WTC11 (cell line): ENCODE measurements around the gene SYT9. TPM values are rescaled to one million over a fixed set of nuclear protein-coding genes. Genes with fewer than 3 reads are reported as not detected.

Experiments
- ATAC-seq: fragments of 200-7000 bp; cut with Tn5 transposase; 2 replicates; pipeline ENCODE4 v1.10.0; 2021; ENCODE audit warnings: mild to moderate bottlenecking, moderate library complexity
- CTCF ChIA-PET: fragments of 300-600 bp; sonication (Branson Sonifier 250); formaldehyde crosslinking; loops from one replicate; lab custom pipeline; 2021; ENCODE audit warnings: antibody characterized with exemption; lab: Charles Lee
- POLR2A ChIA-PET: fragments of 350-600 bp; sonication (Branson Sonifier 250); formaldehyde crosslinking; loops from one replicate; lab custom pipeline; 2021; ENCODE audit warnings: antibody characterized with exemption; lab: Charles Lee
- DNase-seq: peaks from one replicate; pipeline ENCODE4 v3.0.0; 2021; ENCODE audit warnings: low spot score
- H3K27ac Mint-ChIP-seq: 2 replicates; pipeline ENCODE4 v1.8.0; 2021; ENCODE audit warnings: mixed read lengths
- H3K27me3 Mint-ChIP-seq: 2 replicates; pipeline ENCODE4 v1.8.0; 2021; ENCODE audit warnings: low read depth, mild to moderate bottlenecking, moderate library complexity, mixed read lengths
- H3K36me3 Mint-ChIP-seq: 2 replicates; pipeline ENCODE4 v1.8.0; 2021; ENCODE audit warnings: mixed read lengths
- H3K4me1 Mint-ChIP-seq: 2 replicates; pipeline ENCODE4 v1.8.0; 2022; ENCODE audit warnings: mixed read lengths
- H3K4me3 Mint-ChIP-seq: 2 replicates; pipeline ENCODE4 v1.8.0; 2021; ENCODE audit warnings: mild to moderate bottlenecking, moderate library complexity, mixed read lengths
- H3K9me3 Mint-ChIP-seq: 2 replicates; pipeline ENCODE4 v1.8.0; 2021; ENCODE audit warnings: mixed read lengths
- ATF3 ChIP-seq: sonication (generic); formaldehyde crosslinking; conservative IDR thresholded peaks from 2 replicates; pipeline ENCODE4 v1.8.1; 2022; ENCODE audit warnings: mild to moderate bottlenecking, missing genetic modification reagents
- CREM ChIP-seq: sonication (generic); formaldehyde crosslinking; IDR thresholded peaks from 2 replicates; pipeline ENCODE4 v1.8.1; 2022; ENCODE audit warnings: mild to moderate bottlenecking, missing genetic modification reagents, moderate library complexity
- E2F4 ChIP-seq: sonication (generic); formaldehyde crosslinking; IDR thresholded peaks from 2 replicates; pipeline ENCODE4 v1.8.1; 2022; ENCODE audit warnings: low read depth, mild to moderate bottlenecking, moderate library complexity, missing genetic modification reagents, borderline replicate concordance
- ELF4 ChIP-seq: sonication (generic); formaldehyde crosslinking; IDR thresholded peaks from 2 replicates; pipeline ENCODE4 v1.8.1; 2022; ENCODE audit warnings: low read depth, mild to moderate bottlenecking, moderate library complexity, missing genetic modification reagents
- FOXJ3 ChIP-seq: sonication (generic); formaldehyde crosslinking; IDR thresholded peaks from 2 replicates; pipeline ENCODE4 v1.9.0; 2021; ENCODE audit warnings: missing genetic modification reagents, mild to moderate bottlenecking, borderline replicate concordance
- IRF2 ChIP-seq: sonication (generic); formaldehyde crosslinking; IDR thresholded peaks from 2 replicates; pipeline ENCODE4 v1.8.0; 2022; ENCODE audit warnings: low read depth, missing genetic modification reagents, borderline replicate concordance
- MLX ChIP-seq: sonication (generic); formaldehyde crosslinking; IDR thresholded peaks from 2 replicates; pipeline ENCODE4 v1.8.1; 2023; ENCODE audit warnings: mild to moderate bottlenecking, missing genetic modification reagents, moderate library complexity
- PRDM15 ChIP-seq: sonication (generic); formaldehyde crosslinking; IDR thresholded peaks from 2 replicates; pipeline ENCODE4 v1.8.0; 2022; ENCODE audit warnings: missing genetic modification reagents
- PRRX2 ChIP-seq: fragments of 250-450 bp; sonication (Bioruptor Pico); IDR thresholded peaks from 2 replicates; pipeline ENCODE4 v1.8.0; 2021; ENCODE audit warnings: mild to moderate bottlenecking
- ZNF121 ChIP-seq: sonication (generic); formaldehyde crosslinking; IDR thresholded peaks from 2 replicates; pipeline ENCODE4 v1.8.0; 2023; ENCODE audit warnings: missing genetic modification reagents
- ZNF138 ChIP-seq: sonication (generic); formaldehyde crosslinking; conservative IDR thresholded peaks from 2 replicates; pipeline ENCODE4 v1.8.1; 2022; ENCODE audit warnings: mild to moderate bottlenecking, moderate library complexity, missing genetic modification reagents
- ZNF263 ChIP-seq: sonication (generic); formaldehyde crosslinking; IDR thresholded peaks from 2 replicates; pipeline ENCODE4 v1.8.1; 2022; ENCODE audit warnings: low read depth, mild to moderate bottlenecking, moderate library complexity, missing genetic modification reagents
- ZNF671 ChIP-seq: fragments of 250-450 bp; sonication (Bioruptor Pico); IDR thresholded peaks from 2 replicates; pipeline ENCODE4 v1.8.0; 2021; ENCODE audit warnings: mild to moderate bottlenecking
- total RNA-seq: library from RNA; stranded (reverse); gene quantifications from 3 replicates; pipeline ENCODE4 v1.2.3, GENCODE V29; 2021
- TF ChIP-seq, protein P1 (sequence below): sonication (generic); formaldehyde crosslinking; IDR thresholded peaks from 2 replicates; pipeline ENCODE4 v1.8.1; 2022; ENCODE audit warnings: low read depth, missing genetic modification reagents, borderline replicate concordance
- TF ChIP-seq, protein P2 (sequence below): fragments of 250-450 bp; sonication (Bioruptor Pico); IDR thresholded peaks from 2 replicates; pipeline ENCODE4 v1.9.0; 2021; ENCODE audit warnings: mild to moderate bottlenecking, borderline replicate concordance

The SYT9 gene
- total RNA-seq, 1 experiment from 2014 or later, result 1.3 TPM

GRCh38 chr11:7508087-7508486 is 256.4 kb downstream of the SYT9 start:
- CTCF ChIA-PET, result interaction anchor here (0.8 kb wide), 1 partner anchor 149 kb away, joined by 3 read pairs; no protein-coding TSS in a partner anchor
- POLR2A ChIA-PET, result no interaction called here
- no peaks in the 10 kb centered on the region for H3K9me3 Mint-ChIP-seq
- peaks cover 2% of the 10 kb centered on the region; the same call in 1 of the 2 replicates for H3K27me3 Mint-ChIP-seq
- ATAC-seq, result no peak
- H3K4me3 Mint-ChIP-seq, result no peak overlapping the region
- no peak for TF ChIP-seq CREM (CRISPR knock-in tag)
- TF ChIP-seq, protein P1, sequence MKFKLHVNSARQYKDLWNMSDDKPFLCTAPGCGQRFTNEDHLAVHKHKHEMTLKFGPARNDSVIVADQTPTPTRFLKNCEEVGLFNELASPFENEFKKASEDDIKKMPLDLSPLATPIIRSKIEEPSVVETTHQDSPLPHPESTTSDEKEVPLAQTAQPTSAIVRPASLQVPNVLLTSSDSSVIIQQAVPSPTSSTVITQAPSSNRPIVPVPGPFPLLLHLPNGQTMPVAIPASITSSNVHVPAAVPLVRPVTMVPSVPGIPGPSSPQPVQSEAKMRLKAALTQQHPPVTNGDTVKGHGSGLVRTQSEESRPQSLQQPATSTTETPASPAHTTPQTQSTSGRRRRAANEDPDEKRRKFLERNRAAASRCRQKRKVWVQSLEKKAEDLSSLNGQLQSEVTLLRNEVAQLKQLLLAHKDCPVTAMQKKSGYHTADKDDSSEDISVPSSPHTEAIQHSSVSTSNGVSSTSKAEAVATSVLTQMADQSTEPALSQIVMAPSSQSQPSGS (CRISPR knock-in tag), result no peak
- TF ChIP-seq MLX (CRISPR knock-in tag), result no peak
- no peak for TF ChIP-seq ZNF263 (CRISPR knock-in tag)
- no peak for TF ChIP-seq ATF3 (CRISPR knock-in tag)
- no peak for TF ChIP-seq PRDM15 (CRISPR knock-in tag)
- no peak for TF ChIP-seq E2F4 (CRISPR knock-in tag)
- TF ChIP-seq, protein P2, sequence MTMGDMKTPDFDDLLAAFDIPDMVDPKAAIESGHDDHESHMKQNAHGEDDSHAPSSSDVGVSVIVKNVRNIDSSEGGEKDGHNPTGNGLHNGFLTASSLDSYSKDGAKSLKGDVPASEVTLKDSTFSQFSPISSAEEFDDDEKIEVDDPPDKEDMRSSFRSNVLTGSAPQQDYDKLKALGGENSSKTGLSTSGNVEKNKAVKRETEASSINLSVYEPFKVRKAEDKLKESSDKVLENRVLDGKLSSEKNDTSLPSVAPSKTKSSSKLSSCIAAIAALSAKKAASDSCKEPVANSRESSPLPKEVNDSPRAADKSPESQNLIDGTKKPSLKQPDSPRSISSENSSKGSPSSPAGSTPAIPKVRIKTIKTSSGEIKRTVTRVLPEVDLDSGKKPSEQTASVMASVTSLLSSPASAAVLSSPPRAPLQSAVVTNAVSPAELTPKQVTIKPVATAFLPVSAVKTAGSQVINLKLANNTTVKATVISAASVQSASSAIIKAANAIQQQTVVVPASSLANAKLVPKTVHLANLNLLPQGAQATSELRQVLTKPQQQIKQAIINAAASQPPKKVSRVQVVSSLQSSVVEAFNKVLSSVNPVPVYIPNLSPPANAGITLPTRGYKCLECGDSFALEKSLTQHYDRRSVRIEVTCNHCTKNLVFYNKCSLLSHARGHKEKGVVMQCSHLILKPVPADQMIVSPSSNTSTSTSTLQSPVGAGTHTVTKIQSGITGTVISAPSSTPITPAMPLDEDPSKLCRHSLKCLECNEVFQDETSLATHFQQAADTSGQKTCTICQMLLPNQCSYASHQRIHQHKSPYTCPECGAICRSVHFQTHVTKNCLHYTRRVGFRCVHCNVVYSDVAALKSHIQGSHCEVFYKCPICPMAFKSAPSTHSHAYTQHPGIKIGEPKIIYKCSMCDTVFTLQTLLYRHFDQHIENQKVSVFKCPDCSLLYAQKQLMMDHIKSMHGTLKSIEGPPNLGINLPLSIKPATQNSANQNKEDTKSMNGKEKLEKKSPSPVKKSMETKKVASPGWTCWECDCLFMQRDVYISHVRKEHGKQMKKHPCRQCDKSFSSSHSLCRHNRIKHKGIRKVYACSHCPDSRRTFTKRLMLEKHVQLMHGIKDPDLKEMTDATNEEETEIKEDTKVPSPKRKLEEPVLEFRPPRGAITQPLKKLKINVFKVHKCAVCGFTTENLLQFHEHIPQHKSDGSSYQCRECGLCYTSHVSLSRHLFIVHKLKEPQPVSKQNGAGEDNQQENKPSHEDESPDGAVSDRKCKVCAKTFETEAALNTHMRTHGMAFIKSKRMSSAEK (CRISPR knock-in tag), result no peak
- no peak for TF ChIP-seq ZNF138 (CRISPR knock-in tag)
- no peak for TF ChIP-seq ZNF671 (CRISPR knock-in tag)
- TF ChIP-seq PRRX2, result no peak
- TF ChIP-seq ELF4 (CRISPR knock-in tag), result no peak
- TF ChIP-seq FOXJ3 (CRISPR knock-in tag), result no peak
- no peak for TF ChIP-seq IRF2 (CRISPR knock-in tag)
- TF ChIP-seq ZNF121, result no peak
- no peaks in the 10 kb centered on the region for H3K36me3 Mint-ChIP-seq
- H3K4me1 Mint-ChIP-seq, result peaks cover 20% of the 10 kb centered on the region
- no peak for DNase-seq
- H3K27ac Mint-ChIP-seq, result no peak overlapping the region
